SK-N-SH treated with all-trans-retinoic acid at 6 μM for 48 hours (cell line): Measurements from ENCODE around the gene SERPINB6.

Experiments used
- ARNTL ChIP-seq: fragments of 450-650 bp; formaldehyde crosslinking; IDR thresholded peaks from 2 replicates; pipeline ENCODE4 v1.5.0; 2020; ENCODE audit warnings: low read depth, mild to moderate bottlenecking, moderate library complexity, borderline replicate concordance
- CSDC2 ChIP-seq: fragments of 250-450 bp; sonication (Bioruptor Pico); IDR thresholded peaks from 2 replicates; pipeline ENCODE4 v1.5.0; 2020; ENCODE audit warnings: mild to moderate bottlenecking, moderate library complexity
- CSRNP3 ChIP-seq: fragments of 250-450 bp; sonication (Bioruptor Pico); IDR thresholded peaks from 2 replicates; pipeline ENCODE4 v1.5.1; 2021; ENCODE audit warnings: mild to moderate bottlenecking, moderate library complexity
- GLIS3 ChIP-seq: fragments of 250-450 bp; sonication (Bioruptor Pico); IDR thresholded peaks from 2 replicates; pipeline ENCODE4 v1.5.0; 2020; ENCODE audit warnings: mild to moderate bottlenecking, moderate library complexity
- ISL1 ChIP-seq: fragments of 250-450 bp; sonication (Bioruptor Pico); IDR thresholded peaks from 2 replicates; pipeline ENCODE4 v2.1.2; 2022; ENCODE audit warnings: mild to moderate bottlenecking, moderate library complexity
- PATZ1 ChIP-seq: fragments of 250-450 bp; sonication (Bioruptor Pico); IDR thresholded peaks from 2 replicates; pipeline ENCODE4 v1.8.0; 2020; ENCODE audit warnings: mild to moderate bottlenecking, moderate library complexity, borderline replicate concordance
- TCF4 ChIP-seq: fragments of 250-450 bp; sonication (Bioruptor Pico); IDR thresholded peaks from 2 replicates; pipeline ENCODE4 v1.8.0; 2021; ENCODE audit warnings: mild to moderate bottlenecking, moderate library complexity, borderline replicate concordance

- TF ChIP-seq ARNTL (CRISPR knock-in tag) = no peak
- TF ChIP-seq GLIS3 (CRISPR knock-in tag) = no peak
- no peak for TF ChIP-seq TCF4 (CRISPR knock-in tag)
- no peak for TF ChIP-seq CSDC2
- no peak for TF ChIP-seq ISL1 (CRISPR knock-in tag)
- TF ChIP-seq CSRNP3 (CRISPR knock-in tag) = no peak
- TF ChIP-seq PATZ1 (CRISPR knock-in tag) = no peak
Measured at GRCh38 chr6:2959909-2960719, 11.3 kb downstream of the SERPINB6 start.
